HG03571 (cell line): ENCODE data around the gene PRR13.
"Not testable (repeated sequence)": the region's sequence is repeated elsewhere in the genome, so short reads cannot be mapped to it uniquely, and the experiment has no call there.

Source experiments
- ATAC-seq: cut with Tn5 transposase; IDR thresholded peaks from one replicate; pipeline ENCODE4 v1.9.1; 2021; ENCODE audit not compliant: unreplicated experiment

Gene PRR13

DNA sequence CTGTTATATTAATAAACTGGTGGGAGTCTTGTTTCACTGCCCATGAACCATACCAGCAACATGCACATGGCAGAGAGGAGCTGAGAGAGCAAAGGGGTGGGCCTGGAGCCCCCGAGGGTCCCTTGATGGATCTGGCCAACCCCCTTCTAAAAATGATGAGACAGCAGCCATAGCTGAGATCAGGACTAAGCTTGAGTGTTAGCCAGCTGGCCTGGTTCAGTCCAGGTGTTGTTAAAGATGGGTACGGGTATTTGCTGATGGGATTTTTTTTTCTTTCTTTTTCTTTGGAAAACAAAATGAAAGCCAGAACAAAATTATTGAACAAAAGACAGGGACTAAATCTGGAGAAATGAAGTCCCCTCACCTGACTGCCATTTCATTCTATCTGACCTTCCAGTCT, 26.3 kb downstream of the PRR13 start:
- no peak for ATAC-seq

DNA sequence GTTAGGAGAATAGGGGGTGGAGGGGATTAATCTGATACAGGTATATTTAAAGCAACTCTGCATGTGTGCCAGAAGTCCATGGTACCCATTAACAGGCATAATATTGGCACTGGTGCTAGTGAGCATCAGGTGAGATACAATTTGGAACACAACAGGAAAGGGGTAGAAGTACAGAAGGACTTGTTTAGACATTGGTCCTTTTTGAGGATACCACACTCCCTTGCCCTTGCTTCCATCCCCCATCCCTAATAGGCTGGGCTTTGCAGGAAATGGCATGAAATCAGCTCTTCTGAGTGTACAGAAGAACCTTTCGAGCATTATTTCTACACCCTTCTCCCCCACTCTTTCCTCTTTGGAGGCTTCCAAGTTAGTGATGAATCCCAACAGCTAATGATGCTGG, 26.7 kb downstream of the PRR13 start:
- ATAC-seq: no peak

DNA sequence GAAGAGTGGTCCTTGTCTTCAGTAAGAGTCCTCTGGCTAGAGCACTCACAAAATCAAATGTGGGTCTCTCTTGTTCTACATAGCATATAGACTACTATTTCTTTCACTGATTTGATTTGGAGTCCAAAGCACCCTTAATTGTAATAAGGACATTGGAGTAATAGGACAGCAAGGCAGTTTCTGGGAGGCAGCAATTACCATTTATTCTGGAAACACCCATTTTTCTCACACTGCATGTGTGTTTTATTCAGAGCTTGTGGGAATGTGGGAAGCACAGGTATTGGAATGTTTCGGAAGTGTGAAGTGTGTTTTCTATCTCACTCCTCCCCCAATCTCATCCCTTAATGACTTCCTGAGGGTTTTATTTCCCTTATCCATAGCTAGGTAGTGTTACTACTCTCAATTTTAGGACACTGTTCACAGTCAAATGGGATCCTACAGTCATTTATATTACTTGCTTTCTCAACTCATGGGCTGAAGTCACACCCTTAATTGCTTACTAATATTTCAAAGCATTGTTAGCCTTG, 30.6 kb downstream of the PRR13 start:
- ATAC-seq: no peak

DNA sequence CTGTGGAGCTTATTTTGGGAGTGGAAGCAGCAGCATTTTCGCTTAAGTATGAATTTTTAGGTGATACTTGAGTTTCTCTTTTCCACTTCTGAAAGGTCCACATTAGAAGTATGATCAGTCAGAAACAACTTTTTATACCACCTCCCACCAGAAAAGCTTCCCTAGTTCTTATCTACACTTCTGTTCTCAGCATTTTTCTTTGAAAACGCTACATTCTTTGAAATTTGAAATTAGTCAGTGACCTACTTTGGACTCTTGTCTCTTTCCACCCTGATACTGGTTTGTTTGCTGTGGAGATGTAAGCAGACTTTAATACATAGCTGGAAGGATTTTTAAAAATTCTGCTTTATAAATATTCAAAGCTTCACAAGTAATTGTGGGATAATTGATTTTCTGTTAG, 32.5 kb downstream of the PRR13 start:
- no peak for ATAC-seq

DNA sequence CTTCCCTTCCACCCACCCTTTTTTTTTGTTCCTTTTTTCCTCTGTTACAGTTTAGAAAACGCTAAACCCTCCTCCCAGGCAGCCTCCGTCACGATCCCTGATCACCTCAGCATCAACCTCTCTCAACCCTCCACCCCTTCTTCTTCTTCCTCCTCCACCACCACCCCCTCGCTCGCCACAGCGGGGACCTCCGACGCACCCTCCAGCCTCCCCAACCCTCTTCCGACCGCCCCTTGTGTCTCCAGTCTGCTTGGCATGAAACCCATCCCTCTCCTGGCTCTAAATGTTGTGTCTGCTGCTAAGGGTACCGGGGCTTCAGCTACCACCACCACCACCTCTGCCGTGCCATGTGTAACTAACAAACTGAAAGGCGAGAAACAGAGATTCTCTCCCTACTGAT, 33.3 kb downstream of the PRR13 start:
- no peak for ATAC-seq

DNA sequence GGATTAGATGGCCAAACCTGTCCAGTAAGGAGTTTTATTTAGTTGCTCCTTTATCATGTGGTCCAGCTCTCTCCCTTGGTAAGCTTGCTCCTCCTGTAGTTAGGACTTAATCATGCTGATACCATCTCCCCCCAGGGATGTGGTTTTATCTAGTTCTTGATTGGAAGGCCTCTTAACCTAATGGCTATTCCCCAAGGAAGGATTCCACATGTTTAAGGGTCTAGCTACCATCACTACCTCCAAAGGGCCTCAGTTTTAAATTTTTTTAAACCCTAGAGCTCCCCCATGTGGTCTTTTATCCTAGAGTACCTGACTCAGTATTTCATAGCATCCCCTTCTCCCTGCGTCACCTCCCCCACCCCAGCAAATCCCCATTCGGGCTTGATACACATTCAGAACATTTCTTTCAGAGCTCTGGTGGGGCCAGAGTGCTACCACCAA, 35.3 kb downstream of the PRR13 start:
- no peak for ATAC-seq

DNA sequence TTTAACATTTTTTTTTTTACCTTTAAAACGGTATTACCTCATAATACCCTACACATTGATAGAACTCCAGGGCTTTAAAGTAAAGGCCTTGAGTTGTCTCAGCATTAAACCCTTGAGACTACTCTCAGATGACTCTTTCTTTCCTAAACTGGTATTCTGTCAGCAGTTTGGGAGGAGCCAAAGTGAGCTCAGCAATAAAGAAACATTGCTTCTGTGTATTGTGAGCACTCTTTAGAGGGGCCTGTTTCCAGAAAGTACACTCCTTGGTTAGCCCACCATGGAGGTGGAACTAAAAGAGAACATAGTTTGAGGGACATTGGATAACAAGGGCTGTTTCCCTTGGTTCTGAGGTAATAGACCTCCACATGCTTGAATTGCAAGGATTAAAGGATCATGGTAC, 37.3 kb downstream of the PRR13 start:
- ATAC-seq: no peak

DNA sequence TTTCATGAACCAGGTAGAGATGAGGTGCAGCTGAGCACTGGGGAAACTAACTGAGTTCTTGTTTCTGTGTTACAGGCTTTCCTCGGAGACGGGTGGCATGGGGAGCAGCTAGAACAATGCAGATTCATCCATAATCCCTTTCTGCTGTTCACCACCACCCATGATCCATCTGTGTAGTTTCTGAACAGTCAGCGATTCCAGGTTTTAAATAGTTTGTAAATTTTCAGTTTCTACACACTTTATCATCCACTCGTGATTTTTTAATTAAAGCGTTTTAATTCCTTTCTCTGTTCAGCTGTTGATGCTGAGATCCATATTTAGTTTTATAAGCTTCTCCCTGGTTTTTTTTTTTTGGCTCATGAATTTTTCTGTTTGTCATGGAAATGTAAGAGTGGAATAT, 37.8 kb downstream of the PRR13 start:
- no peak for ATAC-seq

DNA sequence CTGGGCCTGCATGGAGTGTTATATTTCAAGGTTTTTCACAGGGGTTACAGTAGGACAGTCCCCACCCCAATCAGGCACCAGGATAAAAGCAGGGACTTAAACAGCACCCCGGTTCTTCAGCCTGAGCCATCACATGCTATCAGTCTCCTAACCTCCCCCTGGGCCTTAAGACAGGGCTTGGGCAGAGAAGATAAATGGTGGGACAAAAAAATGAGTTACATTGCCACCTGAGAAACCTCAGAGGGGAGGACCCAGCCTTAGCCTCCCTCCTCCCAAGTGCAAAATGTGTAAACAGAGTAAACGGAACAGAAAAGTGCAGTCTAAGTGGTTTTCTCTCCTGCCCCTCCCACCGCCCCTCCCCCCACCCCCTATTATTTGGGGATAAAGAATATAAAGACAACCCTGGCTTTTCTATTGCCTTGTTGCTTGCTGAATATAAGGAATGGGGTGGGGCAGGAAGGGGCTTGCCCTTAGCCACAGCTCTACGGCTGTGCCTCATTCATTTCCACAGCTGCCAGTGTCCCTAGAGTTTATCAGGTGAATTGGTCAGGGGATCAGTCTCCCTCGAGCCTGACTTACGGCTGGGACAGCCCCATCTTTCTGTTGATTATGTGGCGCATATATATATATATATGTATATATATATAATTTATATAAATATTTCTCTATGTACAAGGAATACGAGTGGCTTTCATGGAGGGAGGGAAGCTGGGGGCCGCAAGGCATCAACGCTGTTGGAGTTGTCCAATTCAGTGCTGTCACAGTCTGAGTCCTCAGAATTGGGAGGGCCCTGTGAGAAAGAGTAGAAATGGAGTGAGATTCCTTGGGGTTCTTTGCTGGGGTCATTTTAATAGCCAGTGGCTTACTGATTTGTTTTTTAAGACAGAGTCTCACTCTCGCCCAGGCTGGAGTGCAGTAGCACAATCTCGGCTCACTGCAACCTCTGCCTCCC, 39.2 kb downstream of the PRR13 start:
- ATAC-seq: no peak

DNA sequence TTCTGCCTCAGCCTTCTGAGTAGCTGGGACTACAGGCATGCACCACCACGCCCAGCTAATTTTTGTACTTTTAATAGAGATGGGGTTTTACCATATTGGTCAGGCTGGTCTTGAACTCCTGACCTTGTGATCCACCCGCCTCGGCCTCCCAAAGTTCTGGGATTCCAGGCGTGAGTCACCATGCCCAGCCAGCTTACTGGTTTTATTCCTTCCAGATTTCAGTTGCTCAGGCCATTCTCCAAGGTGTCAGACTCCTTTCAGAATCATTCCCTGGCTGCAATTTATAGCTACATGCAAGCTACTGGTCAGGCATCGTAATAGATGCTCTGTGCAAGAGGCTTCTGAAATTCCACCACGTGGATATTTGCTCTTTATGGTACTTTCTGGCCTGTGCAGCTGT, 39.9 kb downstream of the PRR13 start:
- ATAC-seq: not testable (repeated sequence)

DNA sequence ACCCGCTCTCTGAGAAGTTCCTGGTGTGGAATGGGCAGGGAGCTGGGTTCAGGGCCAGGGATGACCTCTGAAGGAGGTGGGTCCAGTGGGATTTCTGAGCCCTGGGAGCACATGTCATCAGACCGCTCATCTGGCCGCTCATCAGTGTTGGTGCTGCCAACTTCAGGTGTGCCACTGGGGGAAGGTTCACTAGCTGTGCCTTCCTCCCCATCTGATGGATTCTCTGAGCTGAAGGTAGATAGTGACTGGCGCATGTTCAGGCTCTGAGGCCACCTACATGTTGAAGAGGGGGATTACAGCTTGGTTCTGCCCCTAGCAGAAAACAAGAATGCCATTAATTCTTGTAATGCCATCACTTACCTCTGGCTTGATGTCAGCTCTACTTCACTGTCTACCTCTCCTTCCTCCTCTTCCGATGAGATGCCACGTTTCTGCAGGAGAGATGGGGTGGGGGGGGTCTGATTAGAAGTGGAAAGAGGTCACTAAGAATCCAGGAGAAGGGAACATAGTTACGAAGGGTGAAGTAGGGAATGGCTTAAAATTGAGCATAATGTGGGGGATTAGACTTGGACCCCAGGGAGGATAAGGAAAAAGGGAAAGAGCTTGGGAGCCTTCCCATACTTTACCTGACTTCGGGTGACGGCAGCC, 40.5 kb downstream of the PRR13 start:
- ATAC-seq: no peak

DNA sequence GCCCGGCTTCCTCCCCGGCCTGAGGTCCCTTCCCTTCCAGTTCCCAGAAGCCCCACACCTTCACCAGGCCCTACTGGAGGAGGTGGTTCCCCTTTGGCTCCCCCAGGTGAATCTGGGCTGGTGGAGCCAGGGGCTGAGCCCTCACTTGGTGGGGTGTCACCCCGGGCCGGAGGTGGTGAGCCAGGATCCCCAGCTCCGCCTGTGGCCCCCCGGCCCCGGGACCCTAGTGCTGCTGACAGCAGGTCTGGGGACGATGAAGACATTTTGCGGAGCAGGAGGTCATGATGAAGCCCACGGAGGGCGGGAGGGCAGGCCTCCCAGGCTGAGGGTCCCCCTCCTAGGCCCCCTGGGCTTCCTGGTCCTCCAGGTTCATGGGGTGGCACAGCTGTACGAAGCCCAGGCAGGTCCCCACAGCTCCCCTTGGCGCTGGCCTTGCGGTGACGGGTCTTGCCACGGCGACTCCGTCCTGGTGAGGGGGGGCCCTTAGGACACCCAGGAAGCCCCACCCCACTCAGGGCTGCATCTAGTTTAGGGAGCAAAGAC, 41.2 kb downstream of the PRR13 start:
- no peak for ATAC-seq

DNA sequence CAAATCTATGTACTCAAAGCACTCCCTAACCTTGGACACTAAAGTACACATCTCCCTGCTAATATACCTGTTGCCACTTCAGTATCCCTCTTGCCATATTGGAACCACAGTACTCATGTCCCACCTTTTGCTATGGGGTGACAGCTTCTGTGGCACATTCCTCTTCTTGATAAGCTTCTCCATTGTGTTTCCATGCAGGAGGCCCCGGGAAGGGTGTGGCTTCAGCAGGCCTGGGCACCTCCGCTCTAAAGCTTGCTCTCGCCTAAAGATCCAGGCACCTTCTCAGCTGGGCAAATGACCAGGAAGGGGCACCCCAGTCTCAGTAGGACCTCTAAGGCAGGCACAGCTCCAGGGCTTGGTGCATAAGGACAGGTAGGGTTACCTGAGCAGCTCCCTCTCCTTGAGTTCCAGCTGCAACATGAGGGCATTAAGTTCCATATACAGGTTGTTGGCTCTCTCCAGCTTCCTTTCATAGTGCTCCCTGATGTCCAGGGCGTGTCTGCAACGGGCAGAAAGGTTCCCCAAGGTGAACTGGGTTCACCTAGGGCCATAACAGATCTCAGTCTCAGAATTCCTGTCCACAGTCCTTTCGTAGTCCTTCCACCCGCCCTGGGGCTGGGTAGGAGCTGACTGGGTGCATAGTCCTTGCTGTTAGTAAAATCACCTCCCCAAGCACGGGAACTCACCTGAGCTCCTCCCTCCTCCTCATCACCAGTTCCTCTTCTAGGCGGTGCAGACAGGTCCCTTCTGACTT, 41.9 kb downstream of the PRR13 start:
- no peak for ATAC-seq

DNA sequence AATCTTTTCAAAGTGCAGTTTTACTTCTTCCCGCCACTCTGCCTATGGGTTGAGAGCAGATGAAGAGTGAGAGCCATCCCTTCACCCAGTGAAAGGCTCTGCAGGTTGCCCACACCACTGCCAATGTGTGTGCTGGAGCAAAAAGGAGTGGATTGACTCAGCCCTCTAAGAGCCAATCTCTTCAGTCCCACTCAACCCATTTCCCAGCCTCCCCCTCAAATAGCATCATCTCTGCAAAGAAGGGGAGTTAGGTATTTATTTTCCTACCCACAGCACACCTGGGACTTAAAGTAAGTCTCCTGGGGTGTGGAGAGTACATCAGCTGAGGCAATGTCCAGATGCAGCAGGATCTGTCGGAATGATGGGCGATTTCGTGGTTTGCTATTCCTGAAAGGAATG, 42.4 kb downstream of the PRR13 start:
- no peak for ATAC-seq

DNA sequence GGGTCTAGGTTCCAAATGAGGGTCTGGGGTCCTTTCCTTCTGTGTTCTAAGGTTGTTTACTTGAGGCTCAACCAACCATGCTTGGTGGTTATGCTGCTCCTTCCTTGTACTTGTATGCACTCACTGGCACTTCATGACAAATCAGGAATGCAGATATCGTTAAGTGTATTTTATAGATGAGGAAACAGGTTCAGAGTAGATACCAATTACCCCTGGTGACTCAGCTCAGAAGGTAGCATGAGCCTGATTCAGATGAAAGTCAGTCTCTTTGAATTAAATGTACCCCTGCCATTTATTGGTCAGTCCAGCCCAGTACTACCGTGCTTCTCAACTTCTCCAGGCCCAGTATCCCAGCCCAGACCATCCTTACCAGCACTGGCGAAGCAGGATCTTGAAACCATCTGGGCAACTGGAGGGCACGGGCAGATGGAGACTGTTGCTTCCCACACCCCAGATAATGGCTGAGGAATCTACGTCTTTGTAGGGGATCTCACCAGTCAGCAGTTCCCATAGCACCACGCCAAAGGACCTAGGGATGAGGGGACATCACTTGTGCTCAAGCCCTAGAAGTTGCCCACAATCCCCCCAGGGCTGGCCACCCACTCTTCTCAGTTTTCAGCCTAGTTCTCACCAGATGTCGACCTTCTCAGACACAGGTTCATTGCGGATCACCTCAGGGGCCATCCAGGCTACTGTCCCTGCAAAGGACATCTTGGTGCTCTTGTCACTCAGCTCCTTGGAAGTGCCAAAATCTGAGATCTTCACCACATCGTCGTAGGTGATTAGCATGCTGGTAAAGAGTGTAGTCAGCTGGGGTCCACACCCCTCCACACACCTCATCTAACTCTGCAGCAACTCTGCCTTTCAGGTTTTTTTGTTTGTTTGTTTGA, 43.4 kb downstream of the PRR13 start:
- no peak for ATAC-seq

DNA sequence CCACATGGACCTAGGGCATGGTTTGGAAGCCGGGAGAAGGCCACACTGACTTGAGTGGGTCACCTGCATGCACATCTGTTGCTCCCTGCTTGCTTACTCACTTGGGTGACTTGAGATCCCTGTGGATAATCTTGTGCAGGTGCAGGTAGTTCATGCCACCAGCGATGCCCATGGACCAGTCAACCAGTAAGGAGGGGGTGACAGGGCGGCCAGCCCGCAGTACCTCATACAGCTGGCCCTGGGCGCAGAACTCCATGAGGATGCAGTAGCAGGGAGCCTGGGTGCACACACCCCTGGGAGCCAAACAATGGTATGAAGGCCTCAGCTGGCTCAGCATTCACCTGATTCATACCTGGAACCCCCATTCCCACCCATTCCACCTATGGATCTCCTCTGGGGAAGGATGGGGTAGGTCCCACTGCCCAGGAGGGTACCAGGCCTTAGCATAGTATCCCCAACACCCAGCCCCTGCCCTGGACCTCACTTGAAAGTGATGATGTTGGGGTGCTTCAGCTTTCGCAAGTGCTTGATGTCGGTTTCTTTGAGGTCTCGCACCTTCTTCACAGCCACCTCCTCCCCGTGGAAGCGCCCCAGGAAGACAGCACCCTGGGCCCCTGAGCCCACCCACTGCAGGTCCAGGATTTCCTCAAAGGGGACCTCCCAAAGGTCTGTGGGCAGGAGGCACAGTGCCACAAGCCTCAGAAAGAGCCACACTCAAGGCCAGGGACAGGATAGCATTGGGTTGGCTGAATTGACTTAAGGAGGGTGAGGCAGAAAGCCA, 44.6 kb downstream of the PRR13 start:
- no peak for ATAC-seq

DNA sequence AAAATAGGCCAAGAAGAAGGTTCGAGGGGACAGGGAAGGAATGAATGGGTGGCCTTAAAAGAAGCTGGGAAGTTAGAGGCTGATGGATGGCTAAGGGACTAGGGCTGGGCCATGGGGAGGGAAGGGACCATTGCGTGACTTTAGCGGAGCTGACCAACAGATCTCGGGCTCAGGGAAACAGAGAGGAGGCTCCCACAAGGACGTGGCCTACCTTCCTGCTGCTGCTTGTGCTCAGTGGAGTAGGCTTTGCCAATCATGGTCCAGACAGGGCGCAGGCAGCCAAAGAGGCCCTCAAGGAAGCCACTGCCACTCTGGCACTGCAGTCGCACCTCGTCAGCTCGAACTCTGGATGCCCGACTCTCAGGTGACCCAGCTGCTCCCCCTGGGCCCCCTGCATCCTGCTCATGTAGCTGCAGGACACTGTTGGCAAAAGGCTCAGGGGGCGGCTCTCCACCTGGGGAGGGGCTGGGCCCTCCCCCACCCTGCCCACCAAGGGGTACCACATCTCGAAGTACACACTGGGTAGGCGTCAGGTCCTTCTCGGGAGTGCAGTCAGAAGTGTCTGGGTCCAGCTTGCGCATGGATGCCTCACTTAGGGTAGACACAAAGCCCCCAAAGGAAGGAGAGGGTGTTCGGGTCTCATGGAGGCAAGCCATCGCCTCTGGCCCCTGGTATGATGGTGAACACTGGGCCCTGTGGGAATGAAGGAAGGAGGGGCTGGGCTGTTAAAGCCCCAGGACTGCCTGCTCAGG, 45.4 kb downstream of the PRR13 start:
- no peak for ATAC-seq

DNA sequence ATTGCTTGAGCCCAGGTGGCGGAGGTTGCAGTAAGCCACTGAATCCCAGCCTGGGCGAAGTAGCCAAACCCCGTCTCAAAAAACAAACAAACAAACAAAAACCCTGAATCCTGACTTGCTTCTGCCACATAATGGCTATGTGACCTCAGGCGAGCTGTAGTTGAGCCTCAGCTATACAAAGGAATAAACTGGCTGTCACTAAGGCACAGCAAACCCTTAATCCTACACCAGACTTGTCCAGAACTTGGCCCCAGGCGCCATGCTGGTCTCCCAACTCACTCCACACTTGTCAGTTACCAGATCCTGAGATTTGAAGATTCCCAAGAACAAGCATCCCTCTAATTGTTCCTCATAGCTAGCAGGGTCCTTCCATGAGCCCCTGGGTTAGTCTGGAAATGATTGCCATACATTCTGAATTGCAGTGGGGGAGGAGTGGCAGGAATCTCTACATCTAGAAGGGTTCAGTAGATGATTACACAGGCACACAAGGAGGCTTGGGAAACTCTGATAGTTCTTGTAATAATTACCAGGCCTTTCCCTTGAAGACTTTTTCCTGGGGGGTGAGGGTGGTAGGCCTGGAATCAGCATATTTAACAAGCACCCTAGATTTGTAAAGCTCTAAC, 47.8 kb downstream of the PRR13 start:
- no peak for ATAC-seq
